GM15510 (cell line): Measurements from ENCODE around the gene TLCD3A.
A peak's percentile ranks its signal among the peaks of the same experiment; 100 is the strongest.

Experiments used
- POLR2A ChIP-seq: IDR thresholded peaks from 3 replicates; pipeline ENCODE4 v1.6.1; 2011; ENCODE audit warnings: borderline replicate concordance; ENCODE audit not compliant: insufficient read length; ENCODE audit errors: extremely low read depth

Gene TLCD3A

GRCh38 chr17:753418-753817 is 21.0 kb downstream of the TLCD3A start:
- no peak for TF ChIP-seq POLR2A

GRCh38 chr17:759964-760363 is 27.6 kb downstream of the TLCD3A start:
- TF ChIP-seq POLR2A, result no peak

GRCh38 chr17:760371-760770 is 28.0 kb downstream of the TLCD3A start:
- TF ChIP-seq POLR2A, result no peak

- TF ChIP-seq POLR2A, result no peak
Observed at GRCh38 chr17:767076-767475, 34.7 kb downstream of the TLCD3A start.

GRCh38 chr17:773016-773415 is 40.6 kb downstream of the TLCD3A start:
- TF ChIP-seq POLR2A, result no peak

- TF ChIP-seq POLR2A, result no peak
Observed at GRCh38 chr17:773467-774312, 41.3 kb downstream of the TLCD3A start.

GRCh38 chr17:774313-774584 is 41.9 kb downstream of the TLCD3A start:
- no peak for TF ChIP-seq POLR2A

GRCh38 chr17:778096-778495 is 45.7 kb downstream of the TLCD3A start:
- TF ChIP-seq POLR2A, result no peak

GRCh38 chr17:781805-782731 is 49.7 kb downstream of the TLCD3A start, which contains the start of the genes GLOD4 and MRM3:
GLOD4 (minus strand) TSS chr17:782280; CDS start chr17:782255, 25 bp downstream.
MRM3 (plus strand) TSS chr17:782353; CDS start chr17:782379, 26 bp downstream.
- TF ChIP-seq POLR2A, result peak; percentile 92

- no peak for TF ChIP-seq POLR2A
Observed at GRCh38 chr17:784143-784542, 51.7 kb downstream of the TLCD3A start.

GRCh38 chr17:787641-788221 is 55.3 kb downstream of the TLCD3A start:
- TF ChIP-seq POLR2A, result no peak

GRCh38 chr17:788551-788950 is 56.2 kb downstream of the TLCD3A start:
- no peak for TF ChIP-seq POLR2A

GRCh38 chr17:789160-789840 is 56.9 kb downstream of the TLCD3A start:
- TF ChIP-seq POLR2A, result no peak

- TF ChIP-seq POLR2A, result no peak
Observed at GRCh38 chr17:791829-792228, 59.4 kb downstream of the TLCD3A start.
